8988T (cell line): ENCODE data around the gene DUS3L.
"Not testable (repeated sequence)": the region's sequence is repeated elsewhere in the genome, so short reads cannot be mapped to it uniquely, and the experiment has no call there.

ENCODE experiments used
- DNase-seq: peaks from one replicate; pipeline ENCODE4 v3.0.0; 2011

The DUS3L gene

GRCh38 chr19:5799247-5800241 lies 8.6 kb upstream of the DUS3L start:
- DNase-seq: no peak

- no peak for DNase-seq
Observed at GRCh38 chr19:5798244-5798643, 7.3 kb upstream of the DUS3L start.

GRCh38 chr19:5795382-5795919 lies 4.5 kb upstream of the DUS3L start:
- no peak for DNase-seq

GRCh38 chr19:5793188-5793587 lies 2.2 kb upstream of the DUS3L start:
- DNase-seq: no peak

GRCh38 chr19:5792224-5792623 lies 1.3 kb upstream of the DUS3L start:
- no peak for DNase-seq

GRCh38 chr19:5789886-5790558 lies 941 bp downstream of the DUS3L start:
- no peak for DNase-seq

GRCh38 chr19:5789351-5789761 lies 1.6 kb downstream of the DUS3L start:
- no peak for DNase-seq

GRCh38 chr19:5788422-5788821 lies 2.5 kb downstream of the DUS3L start:
- DNase-seq: no peak

- no peak for DNase-seq
Observed at GRCh38 chr19:5787409-5788182, 3.4 kb downstream of the DUS3L start.

GRCh38 chr19:5786593-5787408 lies 4.2 kb downstream of the DUS3L start:
- DNase-seq: no peak

GRCh38 chr19:5785423-5785822 lies 5.5 kb downstream of the DUS3L start:
- no peak for DNase-seq

GRCh38 chr19:5784581-5785147 lies 6.3 kb downstream of the DUS3L start, which contains the start of gene PRR22:
PRR22 (minus strand) TSS chr19:5784746; CDS start chr19:5784660, 86 bp downstream.
- DNase-seq: no peak

GRCh38 chr19:5782945-5783919 lies 7.7 kb downstream of the DUS3L start:
- DNase-seq: no peak

- DNase-seq: no peak
Observed at GRCh38 chr19:5782322-5782721, 8.6 kb downstream of the DUS3L start.

- not testable (repeated sequence) for DNase-seq
Observed at GRCh38 chr19:5780916-5781315, 10.0 kb downstream of the DUS3L start.

- no peak for DNase-seq
Observed at GRCh38 chr19:5778402-5778801, 12.6 kb downstream of the DUS3L start.

GRCh38 chr19:5775668-5776309 lies 15.2 kb downstream of the DUS3L start:
- no peak for DNase-seq

GRCh38 chr19:5774921-5775320 lies 16.0 kb downstream of the DUS3L start:
- no peak for DNase-seq

- no peak for DNase-seq
Observed at GRCh38 chr19:5773276-5773675, 17.7 kb downstream of the DUS3L start.

GRCh38 chr19:5772416-5772815 lies 18.5 kb downstream of the DUS3L start:
- DNase-seq: no peak
